Measurements from ENCODE around the gene MLF2.
"Not testable (repeated sequence)": the region's sequence is repeated elsewhere in the genome, so short reads cannot be mapped to it uniquely, and the experiment has no call there.

DNA sequence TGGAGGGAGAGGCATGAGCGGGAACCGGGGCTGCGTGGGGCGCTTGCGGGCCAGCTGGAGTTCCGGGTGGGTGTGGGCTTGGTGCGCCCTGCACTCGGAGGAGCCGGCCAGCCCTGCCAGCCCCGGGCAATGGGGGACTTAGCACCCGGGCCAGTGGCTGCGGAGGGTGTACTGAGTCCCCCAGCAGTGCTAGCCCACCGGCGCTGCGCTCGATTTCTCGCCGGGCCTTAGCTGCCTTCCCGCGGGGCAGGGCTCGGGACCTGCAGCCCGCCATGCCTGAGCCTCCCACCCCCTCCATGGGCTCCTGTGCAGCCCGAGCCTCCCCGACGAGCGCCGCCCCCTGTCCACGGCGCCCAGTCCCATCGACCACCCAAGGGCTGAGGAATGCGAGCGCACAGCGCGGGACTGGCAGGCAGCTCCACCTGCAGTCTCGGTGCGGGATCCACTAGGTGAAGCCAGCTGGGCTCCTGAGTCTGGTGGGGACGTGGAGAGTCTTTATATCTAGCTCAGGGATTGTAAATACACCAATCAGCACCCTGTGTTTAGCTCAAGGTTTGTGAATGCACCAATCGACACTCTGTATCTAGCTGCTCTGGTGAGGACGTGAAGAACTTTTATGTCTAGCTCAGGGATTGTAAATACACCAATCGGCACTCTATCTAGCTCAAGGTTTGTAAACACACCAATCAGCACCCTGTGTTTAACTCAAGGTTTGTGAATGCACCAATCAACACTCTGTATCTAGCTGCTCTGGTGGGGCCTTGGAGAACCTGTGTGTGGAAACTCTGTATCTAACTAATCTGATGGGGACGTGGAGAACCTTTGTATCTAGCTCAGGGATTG is 36.7 kb downstream of the MLF2 start:
- TF ChIP-seq, protein P1, sequence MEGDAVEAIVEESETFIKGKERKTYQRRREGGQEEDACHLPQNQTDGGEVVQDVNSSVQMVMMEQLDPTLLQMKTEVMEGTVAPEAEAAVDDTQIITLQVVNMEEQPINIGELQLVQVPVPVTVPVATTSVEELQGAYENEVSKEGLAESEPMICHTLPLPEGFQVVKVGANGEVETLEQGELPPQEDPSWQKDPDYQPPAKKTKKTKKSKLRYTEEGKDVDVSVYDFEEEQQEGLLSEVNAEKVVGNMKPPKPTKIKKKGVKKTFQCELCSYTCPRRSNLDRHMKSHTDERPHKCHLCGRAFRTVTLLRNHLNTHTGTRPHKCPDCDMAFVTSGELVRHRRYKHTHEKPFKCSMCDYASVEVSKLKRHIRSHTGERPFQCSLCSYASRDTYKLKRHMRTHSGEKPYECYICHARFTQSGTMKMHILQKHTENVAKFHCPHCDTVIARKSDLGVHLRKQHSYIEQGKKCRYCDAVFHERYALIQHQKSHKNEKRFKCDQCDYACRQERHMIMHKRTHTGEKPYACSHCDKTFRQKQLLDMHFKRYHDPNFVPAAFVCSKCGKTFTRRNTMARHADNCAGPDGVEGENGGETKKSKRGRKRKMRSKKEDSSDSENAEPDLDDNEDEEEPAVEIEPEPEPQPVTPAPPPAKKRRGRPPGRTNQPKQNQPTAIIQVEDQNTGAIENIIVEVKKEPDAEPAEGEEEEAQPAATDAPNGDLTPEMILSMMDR (IDR thresholded peaks at IDR 0.05 in 2 of 3, conservative IDR thresholded peaks at IDR 0.05 in 1 of 3; ENCODE audit: borderline replicate concordance in 1 of 3, insufficient read depth in 1 of 3, low read depth in 2 of 3, low read length in 2 of 3): not testable (repeated sequence)
- not testable (repeated sequence) for TF ChIP-seq POLR2AphosphoS5 (IDR thresholded peaks at IDR 0.05; ENCODE audit: low read depth, low read length); EZH2 (IDR thresholded peaks at IDR 0.05); YY1 (IDR thresholded peaks at IDR 0.05; ENCODE audit: extremely low read depth, insufficient replicate concordance, low read depth, low read length); JUND (IDR thresholded peaks at IDR 0.05); RAD21 (IDR thresholded peaks at IDR 0.05; ENCODE audit: low read depth); SIN3A (IDR thresholded peaks at IDR 0.05; ENCODE audit: low read depth); EGR1 (IDR thresholded peaks at IDR 0.05; ENCODE audit: low read depth); ELF1 (IDR thresholded peaks at IDR 0.05; ENCODE audit: borderline replicate concordance, low read depth); POLR2A (IDR thresholded peaks at IDR 0.05; ENCODE audit: borderline replicate concordance, extremely low read depth, insufficient read depth, insufficient read length)
- TF ChIP-seq, protein P2, sequence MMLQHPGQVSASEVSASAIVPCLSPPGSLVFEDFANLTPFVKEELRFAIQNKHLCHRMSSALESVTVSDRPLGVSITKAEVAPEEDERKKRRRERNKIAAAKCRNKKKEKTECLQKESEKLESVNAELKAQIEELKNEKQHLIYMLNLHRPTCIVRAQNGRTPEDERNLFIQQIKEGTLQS (IDR thresholded peaks at IDR 0.05): not testable (repeated sequence)
- TF ChIP-seq, protein P3, sequence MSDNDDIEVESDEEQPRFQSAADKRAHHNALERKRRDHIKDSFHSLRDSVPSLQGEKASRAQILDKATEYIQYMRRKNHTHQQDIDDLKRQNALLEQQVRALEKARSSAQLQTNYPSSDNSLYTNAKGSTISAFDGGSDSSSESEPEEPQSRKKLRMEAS (IDR thresholded peaks at IDR 0.05): not testable (repeated sequence)

Data from HCT116 (cell line).